ENCODE measurements around the gene ZNF808. TPM values are rescaled to one million over a fixed set of nuclear protein-coding genes. Genes with fewer than 3 reads are reported as not detected.

ZNF808 gene
- 12.9 and 20.6 TPM in 2 replicates for total RNA-seq

GRCh38 chr19:52527134-52527955 is at the start of gene ZNF808:
TSS of gene ZNF808 (plus strand) at chr19:52527668. CDS start at chr19:52543285, 15,617 bp downstream.

GRCh38 chr19:52570000-52570861 is 42.8 kb downstream of the ZNF808 start, which contains the start of gene ZNF701:
TSS of gene ZNF701 (plus strand) at chr19:52570287. CDS start at chr19:52574148, 3,861 bp downstream.

Small RNA genes within 50 kb of the gene (small RNA-seq; reads per million reads assigned to genes)
- not detected for gene RPL39P34 (ENCODE audit: low replicate concordance)

Other genes with a start within 250 kb of the ZNF808 start
- 5.0 and 7.9 TPM in 2 replicates for gene ZNF480, start 230.5 kb upstream of the ZNF808 start, total RNA-seq
- gene ZNF610, start 191.4 kb upstream of the ZNF808 start, total RNA-seq: 1.1 and 2.0 TPM in 2 replicates
- gene ZNF880, start 157.7 kb upstream of the ZNF808 start, total RNA-seq: 18.2 and 24.6 TPM in 2 replicates
- 14.3 and 29.3 TPM in 2 replicates for gene ZNF528, start 129.8 kb upstream of the ZNF808 start, total RNA-seq
- gene ZNF534, start 98.5 kb upstream of the ZNF808 start, total RNA-seq: 0.44 and 0.57 TPM in 2 replicates
- 3.6 and 4.2 TPM in 2 replicates for gene ZNF578, start 74.1 kb upstream of the ZNF808 start, total RNA-seq
- gene ZNF701, start 42.6 kb downstream of the ZNF808 start, total RNA-seq: 9.2 and 14.3 TPM in 2 replicates
- gene ZNF83, start 110.7 kb downstream of the ZNF808 start, total RNA-seq: 23.9 and 39.9 TPM in 2 replicates
- gene ZNF611, start 207.4 kb downstream of the ZNF808 start, total RNA-seq: 7.4 and 16.2 TPM in 2 replicates